ENCODE data around the gene DHDDS.
"Not testable (repeated sequence)": the region's sequence is repeated elsewhere in the genome, so short reads cannot be mapped to it uniquely, and the experiment has no call there.

Gene DHDDS

DNA sequence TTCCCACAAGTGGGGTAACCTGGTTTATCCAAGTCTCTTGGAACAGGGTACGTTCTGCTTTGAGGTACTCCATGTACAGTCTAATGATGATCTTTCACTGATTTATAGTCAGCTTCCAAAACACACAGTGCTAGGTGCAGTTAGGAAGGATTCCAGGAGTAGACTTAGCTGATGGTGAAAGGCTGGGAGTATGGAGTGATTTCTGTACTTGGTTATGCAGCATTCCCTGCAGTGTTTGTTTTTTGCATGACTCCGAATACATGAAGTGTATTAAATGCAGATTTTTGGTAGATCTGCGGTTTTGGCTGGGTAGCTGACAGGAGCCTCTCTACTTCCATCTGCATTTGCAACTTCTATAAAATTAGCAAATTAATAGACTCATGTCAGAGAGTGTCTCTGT lies 43.9 kb downstream of the DHDDS start:
- DNase-seq (ENCODE audit: low read depth), result no peak

DNA sequence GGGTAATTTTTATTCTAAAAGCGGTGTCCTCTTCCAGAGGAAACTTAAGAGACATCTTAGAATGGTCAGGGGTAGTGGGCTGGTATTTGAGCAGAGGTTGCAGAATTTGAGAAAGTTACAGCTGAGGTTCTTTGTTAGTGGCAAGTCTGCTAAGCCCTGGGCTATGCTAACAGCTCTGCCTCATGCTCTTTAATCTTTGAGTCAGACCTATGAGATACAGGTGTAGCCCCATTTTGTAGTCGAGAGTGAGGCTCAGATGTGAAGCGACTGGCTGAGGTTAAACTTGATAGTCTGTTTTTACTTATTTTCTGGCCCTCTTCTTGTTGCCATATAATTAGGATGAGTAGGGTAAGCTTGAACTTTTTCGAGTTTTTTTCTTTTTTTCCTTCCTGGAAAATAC lies 44.8 kb downstream of the DHDDS start:
- DNase-seq (ENCODE audit: low read depth), result no peak

DNA sequence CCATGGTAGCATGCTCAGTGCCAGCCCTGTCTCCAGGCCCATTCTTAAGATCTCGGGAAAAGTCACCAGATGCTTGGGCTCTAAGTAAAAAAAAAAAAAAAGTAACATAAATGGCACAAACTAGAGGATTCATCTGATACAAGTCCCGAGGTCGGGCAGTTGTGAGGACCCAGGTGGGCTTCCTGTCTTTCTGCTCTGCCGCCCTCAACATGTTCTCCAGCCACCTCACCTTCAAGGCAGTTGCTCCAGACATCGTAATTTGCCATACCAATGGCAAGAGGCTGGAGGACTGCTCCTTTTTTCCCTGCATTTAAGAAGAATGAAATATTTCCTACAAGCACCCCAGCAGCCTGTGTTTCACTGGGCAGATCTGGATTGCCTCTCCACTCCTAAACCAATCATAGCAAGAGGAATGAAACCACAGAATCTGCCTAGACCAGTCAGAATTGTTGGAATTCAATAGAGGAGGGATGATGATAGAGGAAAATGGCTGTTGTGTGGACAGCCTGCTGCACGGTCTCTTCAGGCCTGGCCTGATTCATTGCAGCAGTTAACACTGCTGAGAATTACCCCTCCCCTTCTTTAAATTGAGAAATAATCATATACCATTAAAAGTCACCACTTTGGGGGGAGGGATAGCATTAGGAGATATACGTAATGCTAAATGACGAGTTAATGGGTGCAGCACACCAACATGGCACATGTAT lies 45.5 kb downstream of the DHDDS start:
- no peak for DNase-seq (ENCODE audit: low read depth)

DNA sequence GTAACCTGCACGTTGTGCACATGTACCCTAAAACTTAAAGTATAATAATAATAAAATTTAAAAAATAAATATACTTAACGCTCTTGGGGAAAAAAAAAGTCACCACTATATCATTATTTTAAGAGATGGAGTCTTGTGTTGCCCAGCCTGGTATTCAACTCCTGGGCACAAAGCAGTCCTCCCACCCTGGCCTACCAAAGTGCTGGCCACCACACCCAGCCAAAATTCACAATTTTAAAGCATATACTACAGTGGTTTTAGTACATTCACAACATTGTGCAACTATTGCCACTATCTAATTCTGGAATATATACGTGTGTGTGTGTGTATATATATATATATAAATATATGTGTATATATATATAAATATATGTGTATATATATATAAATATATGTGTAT lies 46.0 kb downstream of the DHDDS start:
- no peak for DNase-seq (ENCODE audit: low read depth)

DNA sequence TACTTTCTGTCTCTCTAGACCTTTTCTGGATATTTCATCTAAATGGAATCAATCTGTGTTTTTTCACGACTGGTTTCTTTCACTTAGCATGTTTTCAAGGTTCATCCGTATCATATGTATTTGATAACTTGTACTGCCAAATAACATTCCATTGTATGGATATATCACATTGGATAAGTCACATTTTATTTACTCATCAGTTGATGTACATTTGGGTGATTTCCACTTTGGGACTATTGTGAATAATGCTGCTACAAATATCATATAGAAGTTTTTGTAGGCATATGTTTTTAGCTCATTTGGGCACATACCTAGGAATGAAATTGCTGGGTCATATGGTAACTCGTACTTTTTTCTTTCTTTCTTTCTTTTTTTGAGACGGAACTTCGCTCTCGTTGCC lies 46.9 kb downstream of the DHDDS start:
- no peak for DNase-seq (ENCODE audit: low read depth)

DNA sequence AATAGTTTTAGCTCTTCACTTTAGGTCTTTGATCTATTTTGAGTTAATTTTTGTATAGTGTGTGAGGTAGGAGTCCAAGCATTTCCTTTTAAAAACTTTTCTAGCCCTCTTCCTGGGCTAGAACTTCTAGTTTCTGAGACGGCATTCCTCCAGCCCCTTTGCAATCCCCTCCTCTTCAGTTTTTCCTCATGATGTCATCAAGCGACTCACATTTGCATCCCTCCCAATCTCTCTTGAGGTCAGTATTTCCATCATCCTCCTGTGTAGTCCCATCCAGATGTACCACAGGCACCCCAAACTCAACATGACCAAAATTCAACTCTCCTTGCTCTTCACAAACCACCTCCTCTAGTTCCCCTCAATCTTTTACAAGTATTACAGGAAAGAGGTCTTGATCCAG lies 50.8 kb downstream of the DHDDS start:
- DNase-seq (ENCODE audit: low read depth), result no peak

DNA sequence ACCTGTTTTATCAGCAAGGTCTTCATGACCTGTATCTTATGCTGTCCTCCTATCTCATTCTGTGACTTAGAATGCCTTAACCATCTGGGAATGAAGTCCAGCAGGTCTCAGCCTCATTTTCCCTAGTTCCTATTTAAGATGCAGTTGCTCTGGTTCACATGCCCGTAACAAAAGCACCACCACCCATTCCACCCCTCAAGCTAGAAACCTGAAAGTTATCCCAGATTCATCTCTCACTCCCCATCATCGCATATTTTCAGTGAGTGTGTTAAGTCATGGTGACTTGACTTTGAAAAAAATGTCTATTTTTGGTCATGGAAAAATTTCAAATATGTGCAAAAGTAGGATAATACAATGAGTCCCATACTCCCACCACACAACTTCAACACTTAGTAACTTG lies 51.9 kb downstream of the DHDDS start:
- DNase-seq (ENCODE audit: low read depth), result no peak

DNA sequence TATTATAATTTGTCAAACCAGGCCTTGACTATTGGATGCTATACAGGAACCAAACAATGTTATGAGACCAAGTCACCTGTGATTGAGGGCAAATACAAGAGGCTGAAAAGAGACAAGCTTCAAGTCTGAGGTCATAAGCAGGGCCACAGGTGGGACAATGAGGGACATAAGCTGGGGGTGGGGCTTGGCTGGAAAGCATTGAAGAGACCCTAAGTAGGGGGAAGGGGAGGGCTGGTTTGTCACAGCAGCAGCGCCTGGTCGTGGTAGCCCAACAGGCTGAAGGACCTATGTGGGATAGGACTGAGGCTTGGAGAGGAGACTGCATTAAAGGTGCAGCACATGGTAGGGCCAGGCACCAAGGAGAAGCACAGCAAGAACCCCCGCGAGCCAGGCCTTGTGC lies 58.0 kb downstream of the DHDDS start:
- no peak for DNase-seq (ENCODE audit: low read depth)

DNA sequence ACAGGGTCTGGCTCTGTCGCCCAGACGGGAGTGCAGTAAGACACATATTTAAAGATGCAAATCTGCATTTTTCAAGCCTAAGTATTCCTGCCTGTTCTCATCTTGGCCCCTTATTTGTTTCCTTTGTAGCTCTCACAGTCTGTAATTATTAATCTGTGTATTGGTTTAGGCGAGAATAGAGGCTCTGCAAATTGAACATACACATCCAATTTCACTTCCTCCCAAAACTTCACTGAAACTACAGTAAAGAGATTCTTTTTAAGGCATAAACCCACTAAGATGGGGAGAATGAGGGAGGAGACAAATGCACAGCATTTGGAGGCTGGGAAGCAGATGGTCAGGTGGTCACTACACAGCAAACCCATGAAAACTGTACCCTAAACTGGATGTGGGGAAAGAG lies 61.1 kb downstream of the DHDDS start:
- DNase-seq (ENCODE audit: low read depth), result no peak

DNA sequence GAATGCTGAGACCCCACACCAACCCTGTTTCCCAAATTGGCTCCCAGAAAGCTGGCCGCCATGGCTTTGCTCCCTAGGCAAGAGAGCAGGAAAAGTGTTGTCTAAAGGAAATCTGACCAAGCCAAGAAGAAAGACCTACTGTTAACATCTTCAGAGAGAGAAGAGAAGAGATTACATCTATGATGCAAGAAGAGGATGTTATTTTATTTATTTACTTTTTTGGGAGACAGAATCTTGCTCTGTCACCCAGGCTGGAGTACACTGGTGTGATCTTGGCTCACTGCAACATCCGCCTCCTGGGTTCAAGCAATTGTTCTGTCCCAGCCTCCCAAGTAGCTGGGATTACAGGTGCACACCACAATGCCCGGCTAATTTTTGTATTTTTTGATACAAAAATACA lies 61.8 kb downstream of the DHDDS start:
- no peak for DNase-seq (ENCODE audit: low read depth)

DNA sequence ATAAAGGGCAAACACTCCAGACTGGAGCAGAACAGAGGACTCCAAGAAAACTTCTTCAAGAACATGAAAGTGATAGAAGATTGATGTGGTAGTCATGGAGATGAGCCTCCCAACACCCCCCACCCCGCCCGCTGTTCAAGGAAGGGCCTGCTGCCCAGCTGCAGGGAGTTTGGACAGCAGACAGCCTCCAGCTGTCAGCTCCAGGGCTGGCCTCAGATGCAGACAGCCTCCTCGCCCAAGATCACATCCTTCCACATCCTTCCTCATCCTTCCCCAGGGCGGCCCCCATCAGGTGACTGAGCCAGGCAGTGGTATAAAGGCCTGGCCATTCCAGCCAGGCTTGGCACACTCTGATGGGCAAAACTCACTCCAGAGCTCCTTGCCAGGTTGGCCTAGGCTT lies 64.7 kb downstream of the DHDDS start:
- DNase-seq (ENCODE audit: low read depth), result no peak

DNA sequence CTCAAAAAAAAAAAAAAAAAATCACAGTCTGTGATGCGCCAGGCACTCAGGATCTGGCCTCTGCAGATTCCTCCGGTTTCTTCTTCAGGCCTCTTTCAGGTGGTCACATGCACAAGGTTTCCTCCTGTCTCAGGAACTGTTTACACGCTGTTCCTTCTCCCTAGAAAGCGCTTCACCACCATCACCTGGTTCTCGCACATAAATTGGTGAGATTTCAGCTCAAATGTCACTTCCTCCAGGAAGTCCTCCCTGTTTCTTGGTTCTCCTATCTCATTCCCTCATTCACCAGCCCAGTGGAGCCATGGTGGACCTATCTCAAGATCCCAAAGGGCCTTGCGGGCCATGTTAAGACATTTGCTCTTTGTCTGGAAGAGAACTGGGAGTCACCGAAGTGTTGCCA lies 66.8 kb downstream of the DHDDS start:
- no peak for DNase-seq (ENCODE audit: low read depth)

DNA sequence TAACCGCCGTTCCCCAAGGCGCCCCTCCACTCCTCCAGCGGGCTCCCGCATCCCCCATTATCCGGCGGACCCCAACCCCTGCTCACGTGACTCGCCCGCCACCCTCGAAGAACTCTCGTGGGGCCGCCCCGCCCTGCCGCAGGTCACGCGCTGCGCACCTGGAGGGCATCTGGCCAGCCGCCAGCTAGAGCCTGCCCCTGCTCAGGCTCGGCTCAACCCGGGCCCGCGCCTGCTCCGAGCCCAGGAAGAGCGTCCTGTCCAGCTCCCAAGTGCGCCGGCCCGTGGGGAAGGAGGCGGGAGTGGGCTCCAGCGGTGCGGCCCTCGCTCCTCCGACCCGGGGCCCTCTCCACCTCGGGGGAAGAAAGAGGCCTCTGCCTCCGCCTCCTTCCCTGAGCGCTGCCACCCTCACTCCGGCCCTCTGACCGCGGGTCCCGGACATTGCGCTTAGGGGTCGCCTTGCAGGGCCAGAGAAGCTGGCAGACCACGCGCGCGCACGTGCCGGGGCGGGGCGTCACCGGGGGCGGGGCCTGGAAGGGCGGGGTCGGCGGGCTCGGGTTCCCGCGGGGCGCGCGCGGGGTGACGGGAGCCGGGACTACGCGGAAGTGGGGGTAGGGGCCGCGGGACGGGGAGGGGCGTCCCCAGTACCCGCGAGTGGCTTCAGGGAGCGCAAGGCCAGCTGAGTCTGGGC lies 68.5 kb downstream of the DHDDS start:
- DNase-seq (ENCODE audit: low read depth), result peak; percentile 68

DNA sequence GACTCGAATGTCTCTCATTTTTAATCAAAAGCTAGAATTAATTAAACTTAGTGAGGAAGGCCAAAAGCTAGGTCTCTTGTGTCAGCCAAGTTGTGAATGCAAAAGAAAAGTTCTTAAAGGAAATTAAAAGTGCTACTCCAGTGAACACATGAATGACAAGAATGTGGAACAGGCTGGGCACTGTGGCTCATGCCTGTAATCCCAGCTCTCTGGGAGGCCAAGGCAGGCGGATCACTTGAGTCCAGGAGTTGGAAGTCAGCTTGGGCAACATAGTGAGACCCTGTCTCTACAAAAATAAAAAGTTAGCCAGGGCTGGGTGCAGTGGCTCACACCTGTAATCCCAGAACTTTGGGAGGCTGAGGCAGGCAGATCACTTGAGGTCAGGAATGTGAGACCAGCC lies 78.6 kb downstream of the DHDDS start:
- peak; percentile 30 for DNase-seq (ENCODE audit: low read depth)

DNA sequence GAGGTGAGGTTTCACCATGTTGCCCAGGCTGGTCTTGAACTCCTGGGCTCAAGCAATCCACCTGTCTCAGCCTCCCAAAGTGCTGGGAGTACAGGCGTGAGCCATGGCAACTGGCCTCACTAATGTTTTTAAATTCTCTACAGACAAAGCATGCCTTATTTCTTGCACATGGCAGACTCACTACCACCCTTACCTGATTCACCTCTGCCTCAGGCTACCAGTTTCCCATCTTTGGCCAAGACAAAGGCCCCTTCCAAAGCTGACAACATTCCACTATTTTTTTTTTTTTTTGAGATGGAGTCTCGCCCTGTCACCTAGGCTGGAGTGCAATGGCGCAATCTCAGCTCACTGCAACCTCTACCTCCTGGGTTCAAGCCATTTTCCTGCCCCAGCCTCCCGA lies 83.7 kb downstream of the DHDDS start:
- DNase-seq (ENCODE audit: low read depth), result not testable (repeated sequence)

DNA sequence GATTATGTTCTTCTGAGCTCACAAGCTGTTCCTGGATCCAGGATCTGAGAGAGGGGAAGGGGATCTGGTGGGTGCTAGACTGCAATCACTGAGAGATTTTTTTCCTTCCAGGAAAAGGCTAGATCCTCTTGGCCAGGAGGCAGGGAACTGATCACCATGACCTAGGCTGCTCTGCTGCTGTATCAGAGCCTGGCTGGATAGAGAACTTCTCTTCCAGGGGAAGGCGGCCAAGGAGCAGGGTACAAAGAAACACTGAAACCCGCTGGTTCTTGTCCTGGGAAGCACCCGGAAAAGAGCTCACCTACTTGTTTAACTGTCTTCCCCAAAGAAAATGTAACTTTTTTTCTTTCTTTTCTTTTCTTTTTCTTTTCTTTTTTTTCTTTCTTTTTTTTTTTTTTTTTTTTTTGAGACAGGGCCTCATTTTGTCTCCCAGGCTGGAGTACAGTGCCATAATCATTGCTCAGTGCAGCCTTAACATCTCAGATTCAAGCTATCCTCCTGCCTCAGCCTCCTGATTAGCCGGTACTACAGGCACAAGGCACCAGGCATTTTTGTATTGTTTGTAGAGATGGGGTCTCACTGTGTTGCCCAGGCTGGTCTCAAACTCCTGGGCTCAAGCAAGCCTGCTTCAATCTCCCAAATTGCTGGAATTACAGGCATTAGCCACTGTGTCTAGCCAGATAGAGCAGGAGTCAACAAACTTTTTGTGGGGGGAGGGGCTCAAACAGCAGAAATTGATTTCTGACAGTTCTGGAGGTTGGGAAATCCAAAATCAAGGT lies 85.1 kb downstream of the DHDDS start:
- no peak for DNase-seq (ENCODE audit: low read depth)

DNA sequence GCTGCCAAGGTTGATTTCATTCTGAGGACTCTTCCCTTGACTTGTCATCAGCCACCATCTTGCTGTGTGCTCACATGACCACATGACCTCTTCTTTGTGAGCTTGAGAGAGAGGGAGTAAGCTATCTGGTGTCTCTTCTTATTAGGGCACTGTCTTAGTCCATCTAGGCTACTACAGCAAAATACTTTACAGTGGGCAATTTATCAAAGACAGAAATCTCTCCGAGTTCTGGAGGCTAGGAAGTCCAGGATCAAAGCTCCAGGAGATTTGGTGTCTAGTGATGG lies 85.6 kb downstream of the DHDDS start:
- no peak for DNase-seq (ENCODE audit: low read depth)

DNA sequence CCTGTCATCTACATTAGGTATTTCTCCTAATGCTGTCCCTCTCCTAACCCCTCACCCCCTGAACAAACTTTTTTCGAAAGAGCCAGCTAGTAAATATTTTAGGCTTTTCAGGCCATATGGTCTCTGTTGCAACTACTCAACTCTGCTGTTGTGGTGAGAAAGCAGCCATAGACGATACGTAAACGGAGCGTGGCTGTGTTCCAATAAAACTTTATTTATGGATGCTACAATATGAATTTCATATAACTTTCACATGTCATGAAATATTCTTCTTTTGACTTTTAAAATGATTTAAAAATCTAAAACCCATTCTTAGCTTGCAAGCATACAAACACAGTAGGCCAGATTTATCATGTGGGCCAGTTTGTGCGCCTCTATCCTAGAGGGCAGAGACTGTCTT lies 86.2 kb downstream of the DHDDS start:
- DNase-seq (ENCODE audit: low read depth), result no peak

DNA sequence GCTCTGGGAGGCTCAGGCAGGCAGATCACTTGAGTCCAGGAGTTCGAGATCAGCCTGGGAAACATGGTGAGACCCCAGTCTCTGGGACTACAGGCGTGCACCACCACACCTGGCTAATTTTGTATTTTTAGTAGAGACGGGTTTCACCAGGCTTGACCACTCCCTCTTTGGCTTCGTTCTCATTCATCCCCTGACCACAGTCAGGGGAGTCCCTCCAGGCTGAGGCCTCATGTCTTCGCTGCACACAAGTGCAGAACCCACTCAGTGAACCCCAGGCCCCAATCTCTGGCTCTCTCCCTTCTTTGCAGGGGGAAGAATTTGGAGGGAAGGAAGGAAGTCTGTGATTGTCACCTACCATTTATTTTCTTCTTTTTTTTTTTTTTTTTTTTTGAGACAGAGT lies 88.2 kb downstream of the DHDDS start:
- no peak for DNase-seq (ENCODE audit: low read depth)
